Heart right ventricle (tissue), 16 donors: ENCODE data around the gene TLL2. TPM values are rescaled to one million over a fixed set of nuclear protein-coding genes. Genes with fewer than 3 reads are reported as not detected.
A peak's percentile ranks its signal among the peaks of the same experiment; 100 is the strongest.
"Not testable (repeated sequence)": the region's sequence is repeated elsewhere in the genome, so short reads cannot be mapped to it uniquely, and the experiment has no call there.

ENCODE experiments used
- ATAC-seq, 8 donors: fragments of 200-7000 bp; cut with Tn5 transposase; one replicate each; pipeline ENCODE4 v1.9.1; 2020; ENCODE audit warnings: mild to moderate bottlenecking in 8 of 8, moderate library complexity in 8 of 8, moderate number of reproducible peaks in 1 of 8
- DNase-seq, 2 donors: peaks; one replicate each; pipeline ENCODE4 v3.0.0-alpha.2; 2020
- H3K27ac ChIP-seq, 10 donors: fragments of 200-600 bp; sonication (generic) in 2 of 10; one replicate each; pipeline versions ENCODE4 v1.5.0 to v1.8.0; 2020 to 2022; ENCODE audit warnings: mild to moderate bottlenecking in 3 of 10
- H3K27me3 ChIP-seq, 7 donors: fragments of 200-600 bp; one replicate each; pipeline ENCODE4 v1.8.0; 2021 to 2022; ENCODE audit warnings: mild to moderate bottlenecking in 2 of 7
- H3K36me3 ChIP-seq, 9 donors: fragments of 200-600 bp; sonication (generic) in 1 of 9; one replicate each; pipeline versions ENCODE4 v1.5.0 to v1.8.0; 2020 to 2022; ENCODE audit warnings: mild to moderate bottlenecking in 2 of 9
- H3K4me1 ChIP-seq, 9 donors: fragments of 200-600 bp; sonication (generic) in 1 of 9; one replicate each; pipeline versions ENCODE4 v1.5.0 to v1.8.0; 2020 to 2022; ENCODE audit warnings: mild to moderate bottlenecking in 4 of 9
- H3K4me3 ChIP-seq, 10 donors: fragments of 200-600 bp; sonication (generic) in 2 of 10; one replicate each; pipeline versions ENCODE4 v1.5.0 to v1.8.0; 2020 to 2022; ENCODE audit warnings: mild to moderate bottlenecking in 7 of 10, moderate library complexity in 2 of 10
- H3K9me3 ChIP-seq, 11 donors: fragments of 200-600 bp in 10 of 11; sonication (generic) in 2 of 11; one replicate each; pipeline versions ENCODE4 v1.5.0 to v1.8.0; 2013 to 2022; ENCODE audit warnings: mild to moderate bottlenecking in 2 of 11, control low read depth in 1 of 11, moderate library complexity in 1 of 11
- WGBS, 2 donors: extraction: QIAGEN DNeasy Blood & Tissue Kit; methylation state at CpG; one replicate each; pipeline ENCODE4 v1.1.7; 2013; ENCODE audit warnings: inconsistent platforms in 1 of 2; 5-methylcytosine and 5-hydroxymethylcytosine counted together
- intact Hi-C, 10 donors: fragments of 100-400 bp; cut with DNase I; formaldehyde crosslinking; loops; one replicate each; pipeline versions ENCODE4 v1.11.1 to v1.14.2; 2022
- polyA plus RNA-seq, 2 donors: library from polyadenylated mRNA; stranded (reverse); fragments of 200-250 nt; gene quantifications; one replicate each; pipeline ENCODE4 v1.2.3, GENCODE V29; 2013
- total RNA-seq, 10 donors: library from RNA; stranded (reverse); fragmentation: NEBNext Ultra II Directional in 3 of 10; extraction: Animal tissue kit (Norgen Biotek cat#: 25700) in 3 of 10; gene quantifications; one replicate each; pipeline versions ENCODE4 v1.2.1 to v1.2.4, GENCODE V29; 2021 to 2023
- TF ChIP-seq, protein P1 (sequence below), 9 donors: fragments of 200-600 bp; sonication (generic) in 2 of 9; IDR thresholded peaks; one replicate each; pipeline versions ENCODE4 v1.5.0 to v1.8.0; 2021 to 2022; ENCODE audit warnings: antibody characterized with exemption in 9 of 9, mild to moderate bottlenecking in 5 of 9, moderate library complexity in 1 of 9
- donor health status: Arrhythmogenic right ventricular cardiomyopathy.
- donor health status: ischemic (EF 13 %, LVEDD 7.1; RV severe dilation, severe dysfunction).
- donor health status: healthy with polysubstance abuse.
- donor health status: DM: no; HTN: yes; CAD: no.
- donor health status: DM: no; HTN: no; CAD: no.
- donor health status: ischemic (EF 25% LVEDD 6.9; RV normal size, moderate dysfunction).
- donor health status: ischemic (EF 25% LVEDD 5.7; RV mildly dilated, moderate dysfunction).
- donor health status: healthy.
- donor health status: DM: yes; HTN: yes; CAD: no.
- donor health status: Ischemic cardiomyopathy.
- donor health status: ischemic (EF 35%, LVEDD 5.7; RV mildly dilated, moderate dysfunction).
- donor health status: nonischemic (EF 11% LVEDD 7.7; RV severe dilation, severe dysfunction).
- donor health status: DM: yes; HTN: yes; CAD: no.
- donor health status: PGD.
- donor health status: ischemic (EF 29% LVEDD 5.4; RV normal size, mild dysfunction).
- donor health status: nonischemic (EF 23%, LVEDD 6.1; RV moderate dilation, normal function).

The TLL2 gene
- total and polyA plus RNA-seq, 12 donors = 2.3 to 9.2 (median 6.9) TPM

- ATAC-seq = peak in 1 of 8 donors; percentile 33
- Histone ChIP-seq H3K4me3 (no peak overlapping the region), H3K27me3 (no peaks in the 10 kb centered on the region), H3K27ac (no peak overlapping the region), H3K36me3 (peaks cover 0 to 90% (median 32%) of the 10 kb centered on the region in 9 donors), H3K4me1 (peaks cover 0 to 3% (median 0%) of the 10 kb centered on the region in 9 donors), H3K9me3 (no peaks in the 10 kb centered on the region)
- DNase-seq = no peak
- intact Hi-C loops = loop anchor here in 1 of 10 donors (10.0 kb wide), 1 partner anchor 161 kb away; no protein-coding TSS in a partner anchor
- TF ChIP-seq, protein P1, sequence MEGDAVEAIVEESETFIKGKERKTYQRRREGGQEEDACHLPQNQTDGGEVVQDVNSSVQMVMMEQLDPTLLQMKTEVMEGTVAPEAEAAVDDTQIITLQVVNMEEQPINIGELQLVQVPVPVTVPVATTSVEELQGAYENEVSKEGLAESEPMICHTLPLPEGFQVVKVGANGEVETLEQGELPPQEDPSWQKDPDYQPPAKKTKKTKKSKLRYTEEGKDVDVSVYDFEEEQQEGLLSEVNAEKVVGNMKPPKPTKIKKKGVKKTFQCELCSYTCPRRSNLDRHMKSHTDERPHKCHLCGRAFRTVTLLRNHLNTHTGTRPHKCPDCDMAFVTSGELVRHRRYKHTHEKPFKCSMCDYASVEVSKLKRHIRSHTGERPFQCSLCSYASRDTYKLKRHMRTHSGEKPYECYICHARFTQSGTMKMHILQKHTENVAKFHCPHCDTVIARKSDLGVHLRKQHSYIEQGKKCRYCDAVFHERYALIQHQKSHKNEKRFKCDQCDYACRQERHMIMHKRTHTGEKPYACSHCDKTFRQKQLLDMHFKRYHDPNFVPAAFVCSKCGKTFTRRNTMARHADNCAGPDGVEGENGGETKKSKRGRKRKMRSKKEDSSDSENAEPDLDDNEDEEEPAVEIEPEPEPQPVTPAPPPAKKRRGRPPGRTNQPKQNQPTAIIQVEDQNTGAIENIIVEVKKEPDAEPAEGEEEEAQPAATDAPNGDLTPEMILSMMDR (IDR thresholded peaks at IDR 0.05) = peak in 8 of 9 donors; percentile 15 to 66 (median 51)
- WGBS, 2 donors = 43 to 66% methylated on average over 1 of the region's 1 CpG
Measured at GRCh38 chr10:96556003-96556402, 42.3 kb upstream of the TLL2 start.

DNA sequence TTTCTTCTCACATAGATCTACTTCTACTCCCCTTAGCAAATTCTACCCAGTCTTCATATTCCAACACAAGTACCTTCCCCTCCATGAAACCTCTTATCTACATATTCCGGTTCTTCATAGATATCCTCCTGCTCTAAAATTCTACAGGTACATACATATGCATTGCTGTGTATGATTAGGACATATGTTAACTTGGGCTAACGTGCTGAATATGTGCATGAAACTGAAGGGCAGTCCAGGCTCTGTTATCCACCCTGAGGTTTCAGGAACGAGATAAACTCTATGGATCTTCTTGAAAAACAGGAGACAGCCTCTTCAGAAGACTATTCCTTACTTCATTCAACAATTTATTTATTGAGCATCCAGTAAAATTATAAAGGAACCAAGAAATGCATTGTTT is 41.6 kb upstream of the TLL2 start:
- WGBS, 2 donors = 90 to 92% methylated on average over 3 of the region's 3 CpGs
- ATAC-seq = no peak
- H3K4me1 ChIP-seq = no peaks in the 10 kb centered on the region
- H3K9me3 ChIP-seq = no peaks in the 10 kb centered on the region
- intact Hi-C loops = loop anchor here in 1 of 10 donors (10.0 kb wide), 1 partner anchor 161 kb away; no protein-coding TSS in a partner anchor
- H3K27me3 ChIP-seq = no peaks in the 10 kb centered on the region
- H3K4me3 ChIP-seq = no peak overlapping the region
- peaks cover 0 to 90% (median 37%) of the 10 kb centered on the region in 9 donors for H3K36me3 ChIP-seq
- TF ChIP-seq, protein P1 (IDR thresholded peaks at IDR 0.05) = no peak
- no peak overlapping the region for H3K27ac ChIP-seq
- DNase-seq = no peak

DNA sequence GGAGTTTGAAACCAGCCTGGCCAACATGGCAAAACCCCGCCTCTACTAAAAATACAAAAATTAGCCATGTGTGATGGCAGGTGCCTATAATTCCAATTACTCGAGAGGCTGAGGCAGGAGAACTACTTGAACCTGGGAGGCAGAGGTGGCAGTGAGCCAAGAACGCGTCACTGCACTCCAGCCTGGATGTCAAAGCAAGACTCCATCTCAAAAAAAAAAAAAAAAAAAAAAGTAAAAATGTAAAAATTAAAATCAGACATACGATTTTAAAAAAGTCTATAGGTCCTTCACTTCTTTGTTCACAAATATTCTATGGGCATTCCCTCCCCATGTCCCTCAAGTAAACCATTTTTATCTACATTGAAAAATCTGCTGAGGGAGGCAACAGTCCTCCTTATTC is 34.9 kb upstream of the TLL2 start:
- Histone ChIP-seq H3K36me3 (peaks cover 0 to 100% (median 35%) of the 10 kb centered on the region in 9 donors), H3K4me1 (no peaks in the 10 kb centered on the region), H3K27me3 (no peaks in the 10 kb centered on the region), H3K27ac (no peak overlapping the region), H3K4me3 (no peak overlapping the region), H3K9me3 (no peaks in the 10 kb centered on the region)
- TF ChIP-seq, protein P1 (IDR thresholded peaks at IDR 0.05) = no peak
- intact Hi-C loops = no loop called here
- peak in 1 of 2 donors; percentile 48 for DNase-seq
- ATAC-seq = no peak
- 68 to 72% methylated on average over 5 of the region's 5 CpGs for WGBS, 2 donors

DNA sequence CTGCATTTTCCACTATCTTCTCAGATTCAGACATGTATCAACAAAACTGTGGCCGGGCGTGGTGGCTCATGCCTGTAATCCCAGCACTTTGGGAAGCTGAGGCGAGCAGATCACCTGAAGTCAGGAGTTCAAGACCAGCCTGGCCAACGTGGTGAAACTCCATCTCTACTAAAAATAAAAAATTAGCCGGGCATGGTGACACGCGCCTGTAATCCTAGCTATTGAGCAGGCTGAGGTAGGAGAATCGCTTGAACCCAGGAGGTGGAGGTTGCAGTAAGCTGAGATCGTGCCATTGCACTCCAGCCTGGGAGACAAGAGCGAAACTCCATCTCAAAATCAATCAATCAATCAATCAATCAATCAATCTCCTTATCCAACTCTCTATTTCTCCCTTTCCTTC is 31.8 kb upstream of the TLL2 start:
- H3K4me1 ChIP-seq, H3K27ac ChIP-seq, ATAC-seq, DNase-seq, H3K4me3 ChIP-seq, H3K9me3 ChIP-seq, H3K27me3 ChIP-seq, intact Hi-C loops: not testable (repeated sequence)
- H3K36me3 ChIP-seq = peaks cover 0 to 100% (median 31%) of the 10 kb centered on the region in 9 donors
- 92 to 93% methylated on average over 10 of the region's 10 CpGs for WGBS, 2 donors

DNA sequence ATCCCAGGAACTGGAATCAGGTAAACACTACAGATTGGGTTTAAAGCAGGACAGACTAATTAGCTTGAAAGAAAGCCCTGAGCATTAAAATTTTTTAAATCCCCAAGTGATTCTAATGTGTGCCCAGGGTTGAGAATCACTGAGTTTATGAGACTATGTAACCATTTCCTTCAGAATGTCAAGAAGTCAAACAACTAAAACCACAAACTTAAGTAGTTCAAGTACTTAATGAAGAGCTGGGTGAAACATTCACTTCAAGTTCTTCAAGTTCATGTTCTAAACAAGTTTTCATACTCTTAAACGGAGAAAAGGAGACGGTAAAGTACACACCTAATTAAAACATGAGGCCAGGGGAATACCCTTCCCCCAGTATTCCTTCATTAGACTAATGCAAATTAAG is 28.2 kb upstream of the TLL2 start:
- Histone ChIP-seq H3K9me3 (peaks cover 0 to 6% (median 0%) of the 10 kb centered on the region in 11 donors), H3K4me3 (no peak overlapping the region), H3K27ac (no peak overlapping the region), H3K27me3 (no peaks in the 10 kb centered on the region), H3K36me3 (peaks cover 0 to 95% (median 29%) of the 10 kb centered on the region in 9 donors), H3K4me1 (no peaks in the 10 kb centered on the region)
- intact Hi-C loops = no loop called here
- DNase-seq (no peak), ATAC-seq (no peak)
- 96% methylated on average over 2 of the region's 2 CpGs for WGBS, 2 donors
- TF ChIP-seq, protein P1 (IDR thresholded peaks at IDR 0.05) = no peak
